Renal cortex interstitium (tissue), 11 donors: ENCODE measurements around the gene STAT5A. TPM values are rescaled to one million over a fixed set of nuclear protein-coding genes. Genes with fewer than 3 reads are reported as not detected.
"Not testable (repeated sequence)": the region's sequence is repeated elsewhere in the genome, so short reads cannot be mapped to it uniquely, and the experiment has no call there.

Experiments used
- DNase-seq, 11 donors: peaks; one replicate each; pipeline ENCODE4 v3.0.0-alpha.2; 2013; ENCODE audit warnings: low read depth in 9 of 11, low spot score in 4 of 11; ENCODE audit errors: extremely low read depth in 1 of 11
- polyA plus RNA-seq, 3 donors: library from polyadenylated mRNA; unstranded; fragments of 120-200 nt; gene quantifications; one replicate each; pipeline ENCODE4 v1.2.1, GENCODE V29; 2013; ENCODE audit not compliant: insufficient read length in 3 of 3

Gene STAT5A
- polyA plus RNA-seq, 3 donors = 5.2 to 6.8 (median 5.8) TPM

DNA sequence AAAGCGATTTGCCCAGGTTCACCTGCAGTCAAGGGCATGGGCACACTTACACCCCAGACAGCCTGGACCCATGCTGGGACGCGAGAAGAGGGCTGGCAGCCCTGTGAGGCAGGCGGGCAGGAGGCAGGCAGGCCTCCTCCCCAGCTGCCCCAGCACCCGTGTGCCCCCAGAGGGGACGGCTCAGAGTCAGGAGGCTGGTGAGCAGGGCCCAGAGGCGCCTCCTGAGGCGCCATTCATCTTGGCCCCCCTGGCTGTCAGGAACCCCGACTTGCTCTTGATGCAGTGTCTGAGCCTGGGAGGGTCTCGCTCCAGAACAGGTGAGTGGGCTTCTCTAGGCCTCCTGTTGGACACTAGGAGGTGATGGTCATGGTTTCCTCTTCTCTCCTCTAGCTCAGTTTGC lies 11.1 kb downstream of the STAT5A start:
- DNase-seq = not testable (repeated sequence)

DNA sequence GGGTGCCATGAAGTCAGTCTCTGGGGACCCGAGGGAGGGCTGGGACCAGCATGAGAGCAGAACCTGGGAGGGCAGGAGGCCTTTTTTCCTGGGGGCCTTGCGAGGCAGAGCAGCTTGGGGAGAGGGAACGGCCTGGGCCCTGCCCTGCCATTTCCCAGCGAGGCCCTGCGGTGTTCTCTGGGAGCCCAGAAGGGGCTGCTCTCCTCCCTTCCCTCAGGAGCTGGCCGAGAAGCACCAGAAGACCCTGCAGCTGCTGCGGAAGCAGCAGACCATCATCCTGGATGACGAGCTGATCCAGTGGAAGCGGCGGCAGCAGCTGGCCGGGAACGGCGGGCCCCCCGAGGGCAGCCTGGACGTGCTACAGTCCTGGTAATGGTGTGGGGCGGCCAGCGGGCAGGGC lies 11.6 kb downstream of the STAT5A start:
- not testable (repeated sequence) for DNase-seq

GRCh38 chr17:42301022-42301421 lies 12.7 kb downstream of the STAT5A start:
- no peak for DNase-seq

GRCh38 chr17:42303694-42304093 lies 15.4 kb downstream of the STAT5A start:
- no peak for DNase-seq

GRCh38 chr17:42304187-42305030 lies 16.1 kb downstream of the STAT5A start:
- no peak for DNase-seq

GRCh38 chr17:42305031-42305330 lies 16.7 kb downstream of the STAT5A start:
- not testable (repeated sequence) for DNase-seq

DNA sequence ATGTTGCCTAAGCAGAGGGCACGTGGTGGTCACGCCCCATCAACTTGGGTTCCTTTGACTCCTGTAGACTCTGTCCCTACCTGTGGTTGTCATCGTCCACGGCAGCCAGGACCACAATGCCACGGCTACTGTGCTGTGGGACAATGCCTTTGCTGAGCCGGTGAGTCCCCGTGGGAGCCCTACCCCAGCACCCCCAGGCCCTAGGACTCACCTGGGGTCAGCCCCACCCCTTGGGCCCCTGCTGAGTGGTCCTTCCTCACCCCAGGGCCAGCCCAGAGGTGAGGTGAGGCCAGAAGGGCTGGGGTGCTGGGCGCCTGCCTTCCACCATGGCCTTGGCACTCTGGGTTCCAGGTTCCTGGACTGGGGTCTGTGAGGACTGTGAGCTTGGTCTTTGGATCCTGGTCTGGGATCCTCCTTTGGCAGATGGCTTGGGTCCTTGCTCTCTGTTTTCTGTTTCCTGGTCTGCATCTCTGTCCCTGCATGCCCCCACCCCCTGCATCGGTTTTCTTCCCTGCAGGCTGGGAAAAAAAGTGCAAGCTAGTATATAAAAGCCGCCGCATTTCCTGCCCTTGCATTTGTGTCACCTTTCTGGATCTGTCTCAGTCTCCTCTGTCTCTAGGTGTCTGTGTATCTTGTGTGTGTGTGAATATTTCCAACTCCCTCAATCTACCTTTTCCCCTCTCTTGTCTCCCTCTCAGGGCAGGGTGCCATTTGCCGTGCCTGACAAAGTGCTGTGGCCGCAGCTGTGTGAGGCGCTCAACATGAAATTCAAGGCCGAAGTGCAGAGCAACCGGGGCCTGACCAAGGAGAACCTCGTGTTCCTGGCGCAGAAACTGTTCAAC lies 17.5 kb downstream of the STAT5A start:
- DNase-seq = no peak

DNA sequence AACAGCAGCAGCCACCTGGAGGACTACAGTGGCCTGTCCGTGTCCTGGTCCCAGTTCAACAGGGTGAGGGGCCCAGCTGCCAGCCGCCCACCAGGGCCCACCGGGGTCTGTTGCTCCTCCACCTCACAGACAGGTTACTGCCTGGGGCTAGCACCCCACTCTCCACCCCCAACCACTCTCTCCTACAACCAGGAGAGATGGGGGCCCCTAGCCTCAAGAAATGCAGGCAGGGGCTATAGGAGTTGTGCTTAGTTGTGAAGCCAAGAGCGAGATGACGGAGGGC lies 18.0 kb downstream of the STAT5A start:
- DNase-seq = no peak

DNA sequence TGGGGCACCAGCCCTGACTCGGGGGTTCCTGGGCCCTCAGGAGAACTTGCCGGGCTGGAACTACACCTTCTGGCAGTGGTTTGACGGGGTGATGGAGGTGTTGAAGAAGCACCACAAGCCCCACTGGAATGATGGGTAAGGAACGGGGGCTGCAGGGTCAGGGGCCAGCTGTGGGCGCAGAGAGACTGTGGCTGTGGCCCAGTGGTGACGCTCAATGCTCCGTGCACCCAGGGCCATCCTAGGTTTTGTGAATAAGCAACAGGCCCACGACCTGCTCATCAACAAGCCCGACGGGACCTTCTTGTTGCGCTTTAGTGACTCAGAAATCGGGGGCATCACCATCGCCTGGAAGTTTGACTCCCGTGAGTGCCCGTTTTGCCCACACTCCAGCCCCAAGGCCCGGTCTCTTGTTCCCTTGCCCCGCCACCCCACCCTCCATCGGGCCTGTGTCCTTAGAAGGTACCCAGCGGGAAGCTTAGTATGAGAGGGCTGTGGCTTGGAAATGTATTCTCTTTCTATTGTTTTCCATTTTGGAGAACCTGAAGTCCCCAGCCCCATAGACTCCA lies 19.1 kb downstream of the STAT5A start:
- no peak for DNase-seq

- DNase-seq = no peak
These were observed 20.1 kb downstream of the STAT5A start for GRCh38 chr17:42308446-42308845.

GRCh38 chr17:42309142-42309541 lies 20.8 kb downstream of the STAT5A start:
- DNase-seq = no peak

- DNase-seq = no peak
These were observed 21.9 kb downstream of the STAT5A start for GRCh38 chr17:42309986-42310786.

DNA sequence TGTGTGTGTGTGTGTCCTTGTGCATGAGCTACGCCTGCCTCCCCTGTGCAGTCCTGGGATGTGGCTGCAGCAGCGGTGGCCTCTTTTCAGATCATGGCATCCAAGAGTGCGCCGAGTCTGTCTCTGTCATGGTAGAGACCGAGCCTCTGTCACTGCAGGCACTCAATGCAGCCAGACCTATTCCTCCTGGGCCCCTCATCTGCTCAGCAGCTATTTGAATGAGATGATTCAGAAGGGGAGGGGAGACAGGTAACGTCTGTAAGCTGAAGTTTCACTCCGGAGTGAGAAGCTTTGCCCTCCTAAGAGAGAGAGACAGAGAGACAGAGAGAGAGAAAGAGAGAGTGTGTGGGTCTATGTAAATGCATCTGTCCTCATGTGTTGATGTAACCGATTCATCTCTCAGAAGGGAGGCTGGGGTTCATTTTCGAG lies 22.5 kb downstream of the STAT5A start:
- no peak for DNase-seq

DNA sequence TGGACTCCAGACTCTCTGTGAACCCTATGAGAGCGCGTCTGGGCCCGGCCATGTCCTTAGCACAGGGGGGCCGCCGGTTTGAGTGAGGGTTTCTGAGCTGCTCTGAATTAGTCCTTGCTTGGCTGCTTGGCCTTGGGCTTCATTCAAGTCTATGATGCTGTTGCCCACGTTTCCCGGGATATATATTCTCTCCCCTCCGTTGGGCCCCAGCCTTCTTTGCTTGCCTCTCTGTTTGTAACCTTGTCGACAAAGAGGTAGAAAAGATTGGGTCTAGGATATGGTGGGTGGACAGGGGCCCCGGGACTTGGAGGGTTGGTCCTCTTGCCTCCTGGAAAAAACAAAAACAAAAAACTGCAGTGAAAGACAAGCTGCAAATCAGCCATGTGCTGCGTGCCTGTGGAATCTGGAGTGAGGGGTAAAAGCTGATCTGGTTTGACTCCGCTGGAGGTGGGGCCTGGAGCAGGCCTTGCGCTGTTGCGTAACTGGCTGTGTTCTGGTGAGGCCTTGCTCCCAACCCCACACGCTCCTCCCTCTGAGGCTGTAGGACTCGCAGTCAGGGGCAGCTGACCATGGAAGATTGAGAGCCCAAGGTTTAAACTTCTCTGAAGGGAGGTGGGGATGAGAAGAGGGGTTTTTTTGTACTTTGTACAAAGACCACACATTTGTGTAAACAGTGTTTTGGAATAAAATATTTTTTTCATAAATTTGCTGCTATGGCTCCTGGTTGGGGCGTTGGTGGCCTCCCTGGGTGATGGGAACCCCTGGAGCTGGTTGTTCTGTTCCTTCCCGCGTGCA lies 23.1 kb downstream of the STAT5A start:
- DNase-seq = peak; percentile 61 to 91 (median 80)

DNA sequence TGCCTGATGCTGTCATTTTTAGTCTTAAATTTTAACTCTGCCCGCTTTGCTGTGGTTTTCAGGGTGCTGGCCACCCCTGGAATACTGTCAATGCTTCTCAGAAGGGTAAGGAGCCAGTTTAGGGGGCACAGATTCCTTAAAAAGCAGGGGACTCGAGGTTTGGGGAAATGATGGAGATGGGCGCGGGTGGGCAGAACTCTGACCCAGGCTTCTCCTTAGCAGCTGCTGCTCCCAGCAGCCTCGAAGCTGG lies 23.7 kb downstream of the STAT5A start:
- no peak for DNase-seq

DNA sequence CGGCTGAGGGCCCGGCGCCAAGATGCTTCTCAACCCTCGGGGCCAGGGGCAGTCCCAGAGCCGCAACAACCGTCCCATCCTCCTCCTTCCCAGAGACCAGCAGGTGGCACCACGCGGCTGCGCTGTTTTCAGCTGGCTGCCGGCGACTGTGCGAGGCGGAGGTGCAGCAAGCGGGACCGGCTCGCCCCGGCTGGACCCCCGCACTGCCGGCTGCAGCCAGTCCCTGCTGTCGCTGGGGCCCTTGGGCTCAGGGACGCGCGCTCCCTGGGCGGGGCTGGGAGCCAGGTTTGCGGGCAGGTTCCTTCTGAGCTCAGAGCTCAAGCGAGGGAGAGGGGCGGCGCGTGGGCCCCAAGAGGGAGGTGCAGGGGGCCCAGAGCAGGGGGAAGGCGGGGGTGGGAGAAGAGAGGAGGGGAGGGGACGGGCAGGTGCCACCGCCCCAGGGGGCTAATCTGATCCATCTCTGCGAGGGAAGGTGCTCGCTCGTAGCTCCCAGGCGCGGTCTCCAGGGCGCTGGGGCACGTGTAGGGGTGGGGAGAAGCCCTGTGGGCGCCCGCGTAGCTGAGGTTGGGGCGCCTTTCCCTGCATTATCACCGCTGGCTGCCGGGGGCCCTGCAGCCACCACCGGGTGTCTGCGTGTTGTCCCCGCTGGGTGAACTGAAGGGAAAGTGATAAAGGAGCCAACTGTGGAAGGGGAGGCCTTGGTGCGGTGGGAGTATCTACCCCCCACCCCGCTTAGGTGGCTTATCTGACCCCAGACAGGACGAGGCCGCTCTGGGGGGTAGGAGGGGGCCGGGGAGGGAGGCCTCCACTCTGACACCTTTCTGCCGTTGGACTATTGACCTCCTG lies 24.2 kb downstream of the STAT5A start:
- DNase-seq = peak; percentile 41 to 85 (median 77)

DNA sequence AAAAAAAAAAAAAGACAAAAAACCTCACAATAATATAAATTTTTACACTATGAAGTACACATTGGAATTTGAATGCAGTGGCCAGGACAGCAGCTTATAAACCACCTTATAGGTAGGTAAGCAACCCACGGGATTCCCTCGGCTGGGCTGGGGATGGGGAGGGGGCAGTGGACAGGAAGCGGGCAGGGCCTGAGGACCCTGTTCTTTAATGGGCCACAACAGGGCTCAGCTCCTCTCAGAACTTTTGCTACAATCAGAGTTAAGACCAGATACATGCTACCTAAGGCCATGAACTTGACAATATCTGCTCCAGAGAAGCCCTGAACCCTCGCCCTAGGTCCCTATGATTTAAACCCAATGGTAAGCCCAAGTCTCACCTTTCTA lies 25.1 kb downstream of the STAT5A start:
- no peak for DNase-seq
